GM23338 (cell line): ENCODE data around the gene SLC43A3. TPM values are rescaled to one million over a fixed set of nuclear protein-coding genes. Genes with fewer than 3 reads are reported as not detected.

ENCODE experiments used
- ATAC-seq: fragments of 200-7000 bp; cut with Tn5 transposase; 3 replicates; pipeline ENCODE4 v1.9.1; 2020
- DNase-seq: peaks from one replicate; pipeline ENCODE4 v3.0.0-alpha.2; 2015; ENCODE audit warnings: low spot score
- H2AFZ ChIP-seq: fragments of 200-600 bp; sonication (generic); 2 replicates; pipeline ENCODE4 v1.8.0; 2016; ENCODE audit warnings: antibody characterized with exemption, mild to moderate bottlenecking, moderate library complexity
- H3F3A ChIP-seq: fragments of 200-600 bp; sonication (generic); replicated peaks from 2 replicates; pipeline ENCODE4 v1.8.0; 2017; ENCODE audit warnings: antibody characterized with exemption, mixed run types, low read depth
- H3K27ac ChIP-seq: fragments of 200-600 bp; sonication (generic); 2 replicates; pipeline ENCODE4 v1.6.1; 2016; ENCODE audit warnings: low read depth
- H3K27me3 ChIP-seq: fragments of 200-600 bp; sonication (generic); 2 replicates; pipeline ENCODE4 v1.8.0; 2016; ENCODE audit warnings: mild to moderate bottlenecking, mixed run types, moderate library complexity; ENCODE audit not compliant: insufficient read depth
- H3K36me3 ChIP-seq: fragments of 200-600 bp; sonication (generic); 2 replicates; pipeline ENCODE4 v1.8.0; 2016; ENCODE audit warnings: mild to moderate bottlenecking; ENCODE audit not compliant: insufficient read depth
- H3K4me1 ChIP-seq: fragments of 200-600 bp; sonication (generic); 2 replicates; pipeline ENCODE4 v1.8.0; 2016; ENCODE audit warnings: mild to moderate bottlenecking, moderate library complexity; ENCODE audit not compliant: insufficient read depth
- H3K4me2 ChIP-seq: fragments of 200-600 bp; sonication (generic); 2 replicates; pipeline ENCODE4 v1.7.1; 2017; ENCODE audit warnings: mixed run types
- H3K4me3 ChIP-seq: fragments of 200-600 bp; sonication (generic); 2 replicates; pipeline ENCODE4 v1.6.1; 2016; ENCODE audit warnings: mixed run types
- H3K79me2 ChIP-seq: fragments of 200-600 bp; sonication (generic); replicated peaks from 2 replicates; pipeline ENCODE4 v1.8.0; 2017; ENCODE audit warnings: mild to moderate bottlenecking; ENCODE audit not compliant: insufficient read depth
- H3K9me2 ChIP-seq: fragments of 200-600 bp; sonication (generic); 2 replicates; pipeline ENCODE4 v1.8.0; 2017; ENCODE audit not compliant: insufficient read depth
- H4K20me1 ChIP-seq: fragments of 200-600 bp; sonication (generic); replicated peaks from 2 replicates; pipeline ENCODE4 v1.8.0; 2017; ENCODE audit warnings: mild to moderate bottlenecking; ENCODE audit not compliant: insufficient read depth
- H3K27ac Mint-ChIP-seq: 2 replicates; pipeline ENCODE4 v1.8.0; 2020; ENCODE audit warnings: inconsistent platforms, mild to moderate bottlenecking, moderate library complexity, mixed read lengths
- H3K27me3 Mint-ChIP-seq: 3 replicates; pipeline ENCODE4 v1.8.0; 2022; ENCODE audit warnings: low read depth, mild to moderate bottlenecking, moderate library complexity, mixed read lengths, inconsistent platforms; ENCODE audit not compliant: insufficient read depth, poor library complexity
- H3K36me3 Mint-ChIP-seq: 3 replicates; pipeline ENCODE4 v1.8.0; 2021; ENCODE audit warnings: low read depth, mild to moderate bottlenecking, inconsistent platforms, moderate library complexity, mixed read lengths
- H3K4me1 Mint-ChIP-seq: 3 replicates; pipeline ENCODE4 v1.8.0; 2020; ENCODE audit warnings: mild to moderate bottlenecking, inconsistent platforms, mixed read lengths
- H3K4me3 Mint-ChIP-seq: 3 replicates; pipeline ENCODE4 v1.8.0; 2021; ENCODE audit warnings: moderate library complexity, mild to moderate bottlenecking, inconsistent platforms, mixed read lengths
- H3K9me3 Mint-ChIP-seq: 3 replicates; pipeline ENCODE4 v1.8.0; 2020; ENCODE audit warnings: moderate library complexity, mild to moderate bottlenecking, inconsistent platforms, mixed read lengths
- CTCF ChIP-seq, 2 experiments: fragments of 200-600 bp in 1 of 2; sonication (generic) in 1 of 2; conservative IDR thresholded peaks; 2 replicates each; pipeline versions ENCODE4 v1.5.1 to v1.6.1; 2016 to 2017; ENCODE audit warnings: antibody characterized with exemption in 2 of 2, low read depth in 2 of 2, mild to moderate bottlenecking in 2 of 2, moderate library complexity in 1 of 2
- ETS1 ChIP-seq: IDR thresholded peaks from 2 replicates; pipeline ENCODE4 v1.6.1; 2016; ENCODE audit warnings: antibody characterized with exemption
- EZH2 ChIP-seq: fragments of 200-600 bp; sonication (generic); IDR thresholded peaks from one replicate; pipeline ENCODE4 v1.8.0; 2017; ENCODE audit warnings: antibody characterized with exemption, mild to moderate bottlenecking, low read depth; ENCODE audit not compliant: unreplicated experiment
- EZH2phosphoT487 ChIP-seq: fragments of 200-600 bp; sonication (generic); IDR thresholded peaks from one replicate; pipeline ENCODE4 v1.8.1; 2018; ENCODE audit warnings: antibody characterized with exemption; ENCODE audit not compliant: unreplicated experiment
- JUNB ChIP-seq: IDR thresholded peaks from one replicate; pipeline ENCODE4 v1.6.1; 2016; ENCODE audit warnings: antibody characterized with exemption; ENCODE audit not compliant: unreplicated experiment
- NANOG ChIP-seq: IDR thresholded peaks from 2 replicates; pipeline ENCODE4 v1.6.1; 2016; ENCODE audit warnings: antibody characterized with exemption, borderline replicate concordance
- STAT1 ChIP-seq: IDR thresholded peaks from one replicate; pipeline ENCODE4 v1.6.1; 2016; ENCODE audit warnings: antibody characterized with exemption; ENCODE audit not compliant: unreplicated experiment
- polyA plus RNA-seq: library from polyadenylated mRNA; unstranded; fragments of >200 nt; fragmentation: Nextera tagmentation; extraction: Ambion mirVana; gene quantifications from 2 replicates; pipeline ENCODE4 v1.2.1, GENCODE V29; 2016
- total RNA-seq: library from RNA; depleted of rRNA; stranded (reverse); fragments of >200 nt; shearing (Covaris generic); gene quantifications from 2 replicates; pipeline ENCODE4 v1.2.3, GENCODE V29; 2014
- TF ChIP-seq, protein P1 (sequence below): fragments of 250-450 bp; sonication (Bioruptor Pico); IDR thresholded peaks from 2 replicates; pipeline ENCODE4 v1.5.0; 2020; ENCODE audit warnings: mild to moderate bottlenecking, moderate library complexity

SLC43A3 gene
- total and polyA plus RNA-seq, 2 experiments from 2014 or later, result 14.3 to 24.8 TPM

- Mint-ChIP-seq H3K9me3 (no peaks in the 10 kb centered on the region), H3K27me3 (no peaks in the 10 kb centered on the region), H3K36me3 (peaks cover 71% of the 10 kb centered on the region), H3K27ac (no peak overlapping the region), H3K4me1 (peaks cover 10% of the 10 kb centered on the region), H3K4me3 (no peak overlapping the region)
- no peak for DNase-seq
- Histone ChIP-seq H3K4me1 (no peaks in the 10 kb centered on the region), H3K4me2 (no peak overlapping the region), H3K27me3 (no peaks in the 10 kb centered on the region), H4K20me1 (no peaks in the 10 kb centered on the region; the same call in 1 of the 2 replicates), H3F3A (no peaks in the 10 kb centered on the region), H2AFZ (no peak overlapping the region), H3K4me3 (no peak overlapping the region), H3K79me2 (no peaks in the 10 kb centered on the region), H3K36me3 (peaks cover 8% of the 10 kb centered on the region), H3K27ac (no peak overlapping the region), H3K9me2 (no peaks in the 10 kb centered on the region)
- TF ChIP-seq, protein P1, sequence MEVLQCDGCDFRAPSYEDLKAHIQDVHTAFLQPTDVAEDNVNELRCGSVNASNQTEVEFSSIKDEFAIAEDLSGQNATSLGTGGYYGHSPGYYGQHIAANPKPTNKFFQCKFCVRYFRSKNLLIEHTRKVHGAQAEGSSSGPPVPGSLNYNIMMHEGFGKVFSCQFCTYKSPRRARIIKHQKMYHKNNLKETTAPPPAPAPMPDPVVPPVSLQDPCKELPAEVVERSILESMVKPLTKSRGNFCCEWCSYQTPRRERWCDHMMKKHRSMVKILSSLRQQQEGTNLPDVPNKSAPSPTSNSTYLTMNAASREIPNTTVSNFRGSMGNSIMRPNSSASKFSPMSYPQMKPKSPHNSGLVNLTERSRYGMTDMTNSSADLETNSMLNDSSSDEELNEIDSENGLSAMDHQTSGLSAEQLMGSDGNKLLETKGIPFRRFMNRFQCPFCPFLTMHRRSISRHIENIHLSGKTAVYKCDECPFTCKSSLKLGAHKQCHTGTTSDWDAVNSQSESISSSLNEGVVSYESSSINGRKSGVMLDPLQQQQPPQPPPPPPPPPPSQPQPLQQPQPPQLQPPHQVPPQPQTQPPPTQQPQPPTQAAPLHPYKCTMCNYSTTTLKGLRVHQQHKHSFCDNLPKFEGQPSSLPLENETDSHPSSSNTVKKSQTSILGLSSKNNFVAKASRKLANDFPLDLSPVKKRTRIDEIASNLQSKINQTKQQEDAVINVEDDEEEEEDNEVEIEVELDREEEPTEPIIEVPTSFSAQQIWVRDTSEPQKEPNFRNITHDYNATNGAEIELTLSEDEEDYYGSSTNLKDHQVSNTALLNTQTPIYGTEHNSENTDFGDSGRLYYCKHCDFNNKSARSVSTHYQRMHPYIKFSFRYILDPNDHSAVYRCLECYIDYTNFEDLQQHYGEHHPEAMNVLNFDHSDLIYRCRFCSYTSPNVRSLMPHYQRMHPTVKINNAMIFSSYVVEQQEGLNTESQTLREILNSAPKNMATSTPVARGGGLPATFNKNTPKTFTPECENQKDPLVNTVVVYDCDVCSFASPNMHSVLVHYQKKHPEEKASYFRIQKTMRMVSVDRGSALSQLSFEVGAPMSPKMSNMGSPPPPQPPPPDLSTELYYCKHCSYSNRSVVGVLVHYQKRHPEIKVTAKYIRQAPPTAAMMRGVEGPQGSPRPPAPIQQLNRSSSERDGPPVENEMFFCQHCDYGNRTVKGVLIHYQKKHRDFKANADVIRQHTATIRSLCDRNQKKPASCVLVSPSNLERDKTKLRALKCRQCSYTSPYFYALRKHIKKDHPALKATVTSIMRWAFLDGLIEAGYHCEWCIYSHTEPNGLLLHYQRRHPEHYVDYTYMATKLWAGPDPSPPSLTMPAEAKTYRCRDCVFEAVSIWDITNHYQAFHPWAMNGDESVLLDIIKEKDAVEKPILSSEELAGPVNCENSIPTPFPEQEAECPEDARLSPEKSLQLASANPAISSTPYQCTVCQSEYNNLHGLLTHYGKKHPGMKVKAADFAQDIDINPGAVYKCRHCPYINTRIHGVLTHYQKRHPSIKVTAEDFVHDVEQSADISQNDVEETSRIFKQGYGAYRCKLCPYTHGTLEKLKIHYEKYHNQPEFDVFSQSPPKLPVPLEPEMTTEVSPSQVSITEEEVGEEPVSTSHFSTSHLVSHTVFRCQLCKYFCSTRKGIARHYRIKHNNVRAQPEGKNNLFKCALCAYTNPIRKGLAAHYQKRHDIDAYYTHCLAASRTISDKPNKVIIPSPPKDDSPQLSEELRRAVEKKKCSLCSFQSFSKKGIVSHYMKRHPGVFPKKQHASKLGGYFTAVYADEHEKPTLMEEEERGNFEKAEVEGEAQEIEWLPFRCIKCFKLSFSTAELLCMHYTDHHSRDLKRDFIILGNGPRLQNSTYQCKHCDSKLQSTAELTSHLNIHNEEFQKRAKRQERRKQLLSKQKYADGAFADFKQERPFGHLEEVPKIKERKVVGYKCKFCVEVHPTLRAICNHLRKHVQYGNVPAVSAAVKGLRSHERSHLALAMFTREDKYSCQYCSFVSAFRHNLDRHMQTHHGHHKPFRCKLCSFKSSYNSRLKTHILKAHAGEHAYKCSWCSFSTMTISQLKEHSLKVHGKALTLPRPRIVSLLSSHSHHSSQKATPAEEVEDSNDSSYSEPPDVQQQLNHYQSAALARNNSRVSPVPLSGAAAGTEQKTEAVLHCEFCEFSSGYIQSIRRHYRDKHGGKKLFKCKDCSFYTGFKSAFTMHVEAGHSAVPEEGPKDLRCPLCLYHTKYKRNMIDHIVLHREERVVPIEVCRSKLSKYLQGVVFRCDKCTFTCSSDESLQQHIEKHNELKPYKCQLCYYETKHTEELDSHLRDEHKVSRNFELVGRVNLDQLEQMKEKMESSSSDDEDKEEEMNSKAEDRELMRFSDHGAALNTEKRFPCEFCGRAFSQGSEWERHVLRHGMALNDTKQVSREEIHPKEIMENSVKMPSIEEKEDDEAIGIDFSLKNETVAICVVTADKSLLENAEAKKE (CRISPR knock-in tag), result no peak
- TF ChIP-seq STAT1 (no peak), EZH2 (no peak), EZH2phosphoT487 (no peak), NANOG (no peak), ETS1 (no peak), CTCF (conservative IDR thresholded peaks at IDR 0.05; ENCODE audit: low read depth in 2 of 2) (no peak), JUNB (no peak)
- ATAC-seq, result no peak
Measured at GRCh38 chr11:57417056-57417455, 9.9 kb downstream of the SLC43A3 start.
